ENCODE results near the gene WDFY2.

Gene WDFY2

DNA sequence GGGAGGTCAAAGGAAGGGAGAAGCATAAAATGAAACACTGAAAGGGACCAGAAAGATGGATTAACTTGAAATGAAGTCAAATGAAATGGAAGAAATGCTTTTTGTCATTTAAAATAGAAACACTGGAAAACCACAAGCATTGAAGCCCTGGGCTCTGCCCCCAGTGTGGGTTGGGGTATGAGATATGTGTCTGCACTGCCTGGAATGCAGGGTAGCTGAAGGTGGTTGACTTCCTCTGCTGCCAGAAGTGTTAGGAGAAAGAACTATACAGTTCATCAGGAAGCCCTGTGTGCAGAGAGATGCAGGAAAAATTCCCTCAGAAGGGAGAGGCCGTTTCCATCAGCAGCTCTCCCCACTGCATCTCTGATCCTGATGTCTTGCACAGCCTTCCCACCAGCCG is 150.5 kb downstream of the WDFY2 start:
- DNase-seq (ENCODE audit: low read depth), result no peak
- TF ChIP-seq, protein P1, sequence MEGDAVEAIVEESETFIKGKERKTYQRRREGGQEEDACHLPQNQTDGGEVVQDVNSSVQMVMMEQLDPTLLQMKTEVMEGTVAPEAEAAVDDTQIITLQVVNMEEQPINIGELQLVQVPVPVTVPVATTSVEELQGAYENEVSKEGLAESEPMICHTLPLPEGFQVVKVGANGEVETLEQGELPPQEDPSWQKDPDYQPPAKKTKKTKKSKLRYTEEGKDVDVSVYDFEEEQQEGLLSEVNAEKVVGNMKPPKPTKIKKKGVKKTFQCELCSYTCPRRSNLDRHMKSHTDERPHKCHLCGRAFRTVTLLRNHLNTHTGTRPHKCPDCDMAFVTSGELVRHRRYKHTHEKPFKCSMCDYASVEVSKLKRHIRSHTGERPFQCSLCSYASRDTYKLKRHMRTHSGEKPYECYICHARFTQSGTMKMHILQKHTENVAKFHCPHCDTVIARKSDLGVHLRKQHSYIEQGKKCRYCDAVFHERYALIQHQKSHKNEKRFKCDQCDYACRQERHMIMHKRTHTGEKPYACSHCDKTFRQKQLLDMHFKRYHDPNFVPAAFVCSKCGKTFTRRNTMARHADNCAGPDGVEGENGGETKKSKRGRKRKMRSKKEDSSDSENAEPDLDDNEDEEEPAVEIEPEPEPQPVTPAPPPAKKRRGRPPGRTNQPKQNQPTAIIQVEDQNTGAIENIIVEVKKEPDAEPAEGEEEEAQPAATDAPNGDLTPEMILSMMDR (IDR thresholded peaks at IDR 0.05; ENCODE audit: insufficient read depth, low read depth, low read length, missing control alignments), result no peak
- H3K4me3 ChIP-seq (ENCODE audit: low read depth, low read length), result no peak overlapping the region

GRCh38 chr13:51737609-51738008 is 153.3 kb downstream of the WDFY2 start:
- TF ChIP-seq, protein P1 (IDR thresholded peaks at IDR 0.05; ENCODE audit: insufficient read depth, low read depth, low read length, missing control alignments), result no peak
- no peak for DNase-seq (ENCODE audit: low read depth)
- no peak overlapping the region for H3K4me3 ChIP-seq (ENCODE audit: low read depth, low read length)

DNA sequence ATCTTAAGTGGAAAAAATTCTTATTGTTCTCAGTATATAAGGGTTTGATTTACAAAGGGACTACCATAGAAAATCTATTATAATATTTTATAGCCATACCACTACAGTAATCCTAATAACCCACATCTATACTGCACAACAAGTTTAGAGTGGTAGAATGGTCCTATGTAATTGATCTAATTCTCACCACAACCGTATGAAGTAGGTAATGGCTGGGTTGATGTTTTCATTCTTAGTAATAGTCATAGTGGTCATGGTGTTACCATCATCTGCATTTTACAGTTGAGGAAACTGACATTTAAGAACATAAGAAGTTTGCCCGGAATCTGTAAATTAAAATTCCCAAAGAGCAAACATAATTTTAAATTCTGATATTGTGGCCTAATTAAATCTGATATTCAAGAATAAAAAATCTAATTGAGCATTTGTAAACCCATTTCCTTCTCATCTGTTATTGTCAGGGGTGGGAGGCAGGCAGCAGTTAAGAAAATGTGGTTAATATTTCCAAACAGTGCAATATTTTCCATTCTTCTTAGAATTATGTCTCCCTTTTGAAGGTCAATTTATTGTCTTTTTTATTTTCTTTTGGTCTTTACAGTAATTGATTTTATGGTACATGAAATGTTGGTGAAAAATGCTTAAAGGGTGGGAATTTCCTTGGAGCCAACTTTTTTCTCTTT is 154.1 kb downstream of the WDFY2 start:
- TF ChIP-seq, protein P1 (IDR thresholded peaks at IDR 0.05; ENCODE audit: insufficient read depth, low read depth, low read length, missing control alignments), result no peak
- no peak overlapping the region for H3K4me3 ChIP-seq (ENCODE audit: low read depth, low read length)
- DNase-seq (ENCODE audit: low read depth), result no peak

DNA sequence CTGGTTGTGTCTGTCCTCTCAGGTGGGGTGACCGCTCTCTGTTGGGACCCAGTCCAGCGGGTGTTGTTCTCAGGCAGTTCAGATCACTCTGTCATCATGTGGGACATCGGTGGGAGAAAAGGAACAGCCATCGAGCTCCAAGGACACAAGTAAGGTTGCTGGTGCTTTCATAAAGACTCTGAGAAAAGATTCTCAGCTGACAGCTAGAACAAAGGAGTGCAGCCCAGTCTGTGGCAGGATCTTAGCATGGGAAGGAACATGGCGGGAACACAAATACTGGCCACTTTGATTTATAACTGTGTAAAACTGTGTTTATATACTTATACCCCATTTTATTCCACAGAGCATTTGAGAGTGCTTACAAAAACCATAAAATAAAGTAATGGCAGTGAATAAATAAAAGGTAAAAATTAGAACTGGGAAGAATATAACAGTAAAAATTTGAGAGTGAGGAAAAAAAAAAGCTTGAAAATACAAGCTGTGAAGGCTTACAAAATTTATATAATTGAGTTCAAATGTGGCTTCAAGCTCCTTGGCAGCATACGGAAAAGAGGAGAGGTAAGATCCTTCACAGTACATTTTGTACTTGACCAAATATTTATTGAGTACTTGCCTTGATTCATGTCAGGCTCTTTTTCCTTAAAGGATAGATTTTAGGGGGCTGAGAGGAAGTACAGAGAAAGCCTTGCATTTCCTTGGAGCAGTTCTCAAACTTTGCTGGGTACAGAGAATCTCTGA is 154.9 kb downstream of the WDFY2 start:
- TF ChIP-seq, protein P1 (IDR thresholded peaks at IDR 0.05; ENCODE audit: insufficient read depth, low read depth, low read length, missing control alignments), result no peak
- no peak for DNase-seq (ENCODE audit: low read depth)

GRCh38 chr13:51740698-51741097 is 156.4 kb downstream of the WDFY2 start:
- no peak for DNase-seq (ENCODE audit: low read depth)
- TF ChIP-seq, protein P1 (IDR thresholded peaks at IDR 0.05; ENCODE audit: insufficient read depth, low read depth, low read length, missing control alignments), result no peak
- H3K4me3 ChIP-seq (ENCODE audit: low read depth, low read length), result no peak overlapping the region

More for the DNA sequence above, 154.9 kb downstream of the WDFY2 start:
- H3K4me3 ChIP-seq (ENCODE audit: low read depth, low read length), result no peak overlapping the region

GRCh38 chr13:51742031-51742430 is 157.8 kb downstream of the WDFY2 start:
- no peak for DNase-seq (ENCODE audit: low read depth)
- H3K4me3 ChIP-seq (ENCODE audit: low read depth, low read length), result no peak overlapping the region
- TF ChIP-seq, protein P1 (IDR thresholded peaks at IDR 0.05; ENCODE audit: insufficient read depth, low read depth, low read length, missing control alignments), result no peak

Data from GM12865 (cell line).